COLO829 (cell line): ENCODE measurements around the gene MACROH2A2.
"Not testable (repeated sequence)": the region's sequence is repeated elsewhere in the genome, so short reads cannot be mapped to it uniquely, and the experiment has no call there.

Source experiments
- DNase-seq: peaks from one replicate; pipeline ENCODE4 v3.0.0; 2012; ENCODE audit warnings: low spot score

Gene MACROH2A2

DNA sequence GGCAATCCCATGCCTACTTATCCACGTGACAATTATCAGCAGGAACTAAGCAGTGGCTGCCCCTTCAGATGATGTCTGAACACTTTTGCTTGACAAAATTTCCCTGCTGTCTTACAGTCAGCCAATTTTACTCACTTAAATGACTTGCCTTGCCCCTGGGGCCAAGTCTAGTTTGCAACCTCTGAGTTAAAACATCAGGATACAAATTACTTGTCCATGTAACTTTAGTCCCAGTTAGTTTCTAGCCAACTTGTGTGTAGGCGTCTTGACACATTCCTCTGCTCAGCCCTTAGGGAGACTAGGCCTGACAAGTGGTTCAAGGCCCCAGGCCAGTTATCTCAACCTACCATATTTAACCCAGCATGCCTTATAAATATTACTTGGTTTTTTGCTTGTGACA, 105.5 kb downstream of the MACROH2A2 start:
- no peak for DNase-seq

DNA sequence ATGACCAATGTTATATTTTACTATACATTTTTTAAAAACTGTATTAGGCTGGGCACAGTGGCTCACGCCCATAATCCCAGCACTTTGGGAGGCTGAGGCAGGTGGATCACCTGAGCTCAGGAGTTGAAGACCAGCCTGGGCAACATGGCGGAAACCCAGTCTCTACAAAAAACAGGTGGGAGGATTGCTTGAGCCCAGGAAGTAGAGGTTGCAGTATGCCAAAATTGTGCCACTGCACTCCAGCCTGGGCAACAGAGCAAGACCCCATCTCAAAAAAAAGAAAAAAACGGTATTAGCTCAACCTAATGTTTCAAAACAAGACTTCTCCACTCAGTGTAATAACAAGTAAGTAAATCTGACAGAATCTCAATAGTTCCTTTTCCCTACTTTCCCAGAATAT, 106.7 kb downstream of the MACROH2A2 start:
- not testable (repeated sequence) for DNase-seq

DNA sequence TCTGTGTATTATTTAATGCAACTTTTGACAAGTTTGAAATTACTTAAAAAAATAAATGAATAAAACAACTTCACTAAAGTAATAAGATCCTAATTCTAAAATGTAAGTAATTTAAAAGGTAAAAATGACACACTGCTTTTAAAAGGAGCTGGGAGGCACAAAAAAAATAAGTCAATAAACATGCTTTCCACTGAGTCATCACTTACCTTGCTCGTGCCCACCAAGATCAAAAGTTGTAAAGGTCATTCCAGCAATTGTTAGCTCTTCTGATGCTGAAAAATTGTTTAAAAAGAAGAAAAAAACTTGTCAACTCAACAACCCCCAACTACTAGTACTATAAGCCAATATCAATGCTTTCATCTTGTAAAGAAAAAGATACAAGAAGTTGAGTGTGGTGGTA, 108.2 kb downstream of the MACROH2A2 start:
- DNase-seq, result no peak
